ENCODE measurements around the gene SPAG16.

Gene SPAG16

GRCh38 chr2:213306316-213306942 lies 22.2 kb downstream of the SPAG16 start:
- TF ChIP-seq, protein P1, sequence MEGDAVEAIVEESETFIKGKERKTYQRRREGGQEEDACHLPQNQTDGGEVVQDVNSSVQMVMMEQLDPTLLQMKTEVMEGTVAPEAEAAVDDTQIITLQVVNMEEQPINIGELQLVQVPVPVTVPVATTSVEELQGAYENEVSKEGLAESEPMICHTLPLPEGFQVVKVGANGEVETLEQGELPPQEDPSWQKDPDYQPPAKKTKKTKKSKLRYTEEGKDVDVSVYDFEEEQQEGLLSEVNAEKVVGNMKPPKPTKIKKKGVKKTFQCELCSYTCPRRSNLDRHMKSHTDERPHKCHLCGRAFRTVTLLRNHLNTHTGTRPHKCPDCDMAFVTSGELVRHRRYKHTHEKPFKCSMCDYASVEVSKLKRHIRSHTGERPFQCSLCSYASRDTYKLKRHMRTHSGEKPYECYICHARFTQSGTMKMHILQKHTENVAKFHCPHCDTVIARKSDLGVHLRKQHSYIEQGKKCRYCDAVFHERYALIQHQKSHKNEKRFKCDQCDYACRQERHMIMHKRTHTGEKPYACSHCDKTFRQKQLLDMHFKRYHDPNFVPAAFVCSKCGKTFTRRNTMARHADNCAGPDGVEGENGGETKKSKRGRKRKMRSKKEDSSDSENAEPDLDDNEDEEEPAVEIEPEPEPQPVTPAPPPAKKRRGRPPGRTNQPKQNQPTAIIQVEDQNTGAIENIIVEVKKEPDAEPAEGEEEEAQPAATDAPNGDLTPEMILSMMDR (IDR thresholded peaks at IDR 0.05; ENCODE audit: low read depth, low read length, missing control alignments): no peak
- H3K4me3 ChIP-seq (ENCODE audit: low read depth, low read length): no peak overlapping the region
- no peak for DNase-seq (ENCODE audit: low read depth)

DNA sequence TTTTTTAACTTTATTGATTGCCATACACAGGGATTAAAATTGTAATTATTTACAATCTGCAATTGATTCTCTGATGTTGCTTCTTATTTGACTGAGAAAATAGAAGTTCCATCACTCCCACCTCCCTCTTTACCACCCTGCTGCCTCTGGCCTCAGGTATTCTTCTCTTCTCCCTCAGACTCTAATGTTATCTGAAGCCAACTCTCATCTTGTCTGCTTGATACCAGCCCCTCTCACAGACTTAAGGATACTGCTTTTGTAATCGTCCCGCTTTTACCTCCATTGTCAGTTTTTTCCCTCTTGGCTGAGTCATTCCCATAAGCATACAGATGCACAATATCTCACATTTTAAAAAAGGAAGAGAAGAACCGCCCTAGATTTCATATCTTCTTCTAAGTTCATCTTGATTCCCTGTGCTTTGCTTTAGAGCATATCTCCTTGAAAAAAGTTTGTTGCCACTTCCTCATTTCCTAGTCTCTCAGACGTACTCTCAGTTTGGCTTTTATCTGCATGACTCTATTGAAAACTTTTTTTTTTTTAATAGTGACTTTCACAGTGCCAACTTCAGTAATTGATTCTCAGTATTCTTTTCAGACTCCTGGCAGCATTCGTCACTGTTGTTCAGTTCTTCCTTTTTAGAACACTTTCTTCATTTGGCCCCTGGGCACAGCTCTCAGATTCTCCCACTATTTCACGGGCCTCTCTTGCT lies 31.1 kb downstream of the SPAG16 start:
- no peak for DNase-seq (ENCODE audit: low read depth)
- TF ChIP-seq, protein P1 (IDR thresholded peaks at IDR 0.05; ENCODE audit: low read depth, low read length, missing control alignments): no peak
- H3K4me3 ChIP-seq (ENCODE audit: low read depth, low read length): no peak overlapping the region

- H3K4me3 ChIP-seq (ENCODE audit: low read depth, low read length): no peak overlapping the region
- no peak for DNase-seq (ENCODE audit: low read depth)
- TF ChIP-seq, protein P1 (IDR thresholded peaks at IDR 0.05; ENCODE audit: low read depth, low read length, missing control alignments): no peak
Observed at GRCh38 chr2:213316001-213316735, 31.9 kb downstream of the SPAG16 start.

DNA sequence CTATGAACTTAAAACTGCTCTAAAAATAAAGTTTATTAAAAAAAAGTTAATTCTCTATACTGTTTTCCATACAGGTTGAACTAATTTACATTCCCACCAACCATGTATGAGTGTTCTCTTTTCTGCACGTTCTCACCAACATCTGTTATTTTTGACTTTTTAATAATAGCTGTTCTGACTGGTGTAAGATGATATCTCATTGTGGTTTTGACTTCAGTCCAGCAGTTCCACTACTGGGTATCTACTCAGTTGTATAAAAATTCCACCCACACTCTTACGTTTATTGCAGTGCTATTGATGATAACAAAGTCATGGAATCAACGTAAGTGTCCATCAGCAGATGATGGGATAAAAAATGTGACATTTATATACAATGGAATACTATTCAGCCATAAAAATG lies 33.7 kb downstream of the SPAG16 start:
- no peak overlapping the region for H3K4me3 ChIP-seq (ENCODE audit: low read depth, low read length)
- no peak for DNase-seq (ENCODE audit: low read depth)
- TF ChIP-seq, protein P1 (IDR thresholded peaks at IDR 0.05; ENCODE audit: low read depth, low read length, missing control alignments): no peak

- TF ChIP-seq, protein P1 (IDR thresholded peaks at IDR 0.05; ENCODE audit: low read depth, low read length, missing control alignments): no peak
- H3K4me3 ChIP-seq (ENCODE audit: low read depth, low read length): no peak overlapping the region
- DNase-seq (ENCODE audit: low read depth): no peak
Observed at GRCh38 chr2:213320604-213321003, 36.3 kb downstream of the SPAG16 start.

- TF ChIP-seq, protein P1 (IDR thresholded peaks at IDR 0.05; ENCODE audit: low read depth, low read length, missing control alignments): no peak
- no peak overlapping the region for H3K4me3 ChIP-seq (ENCODE audit: low read depth, low read length)
- DNase-seq (ENCODE audit: low read depth): no peak
Observed at GRCh38 chr2:213336253-213336770, 52.0 kb downstream of the SPAG16 start.
